MM.1S (cell line): ENCODE measurements around the gene IGIP.

ENCODE experiments used
- EZH2 ChIP-seq: fragments of 300-600 bp; sonication (generic); optimal IDR thresholded peaks from 2 replicates; pipeline ENCODE3; 2017; ENCODE audit warnings: low read depth, mild to moderate bottlenecking, antibody characterized with exemption, low read length, mixed read lengths
- EZH2phosphoT487 ChIP-seq: fragments of 300-600 bp; sonication (generic); IDR thresholded peaks from 2 replicates; pipeline ENCODE4 v1.6.1; 2018; ENCODE audit warnings: antibody characterized with exemption, low read length
- TF ChIP-seq, protein P1 (sequence below): fragments of 300-600 bp; sonication (generic); IDR thresholded peaks from 2 replicates; pipeline ENCODE4 v1.5.1; 2016; ENCODE audit warnings: antibody characterized with exemption, low read length, mixed read lengths

- no peak for TF ChIP-seq EZH2
- TF ChIP-seq, protein P1, sequence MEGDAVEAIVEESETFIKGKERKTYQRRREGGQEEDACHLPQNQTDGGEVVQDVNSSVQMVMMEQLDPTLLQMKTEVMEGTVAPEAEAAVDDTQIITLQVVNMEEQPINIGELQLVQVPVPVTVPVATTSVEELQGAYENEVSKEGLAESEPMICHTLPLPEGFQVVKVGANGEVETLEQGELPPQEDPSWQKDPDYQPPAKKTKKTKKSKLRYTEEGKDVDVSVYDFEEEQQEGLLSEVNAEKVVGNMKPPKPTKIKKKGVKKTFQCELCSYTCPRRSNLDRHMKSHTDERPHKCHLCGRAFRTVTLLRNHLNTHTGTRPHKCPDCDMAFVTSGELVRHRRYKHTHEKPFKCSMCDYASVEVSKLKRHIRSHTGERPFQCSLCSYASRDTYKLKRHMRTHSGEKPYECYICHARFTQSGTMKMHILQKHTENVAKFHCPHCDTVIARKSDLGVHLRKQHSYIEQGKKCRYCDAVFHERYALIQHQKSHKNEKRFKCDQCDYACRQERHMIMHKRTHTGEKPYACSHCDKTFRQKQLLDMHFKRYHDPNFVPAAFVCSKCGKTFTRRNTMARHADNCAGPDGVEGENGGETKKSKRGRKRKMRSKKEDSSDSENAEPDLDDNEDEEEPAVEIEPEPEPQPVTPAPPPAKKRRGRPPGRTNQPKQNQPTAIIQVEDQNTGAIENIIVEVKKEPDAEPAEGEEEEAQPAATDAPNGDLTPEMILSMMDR = no peak
- TF ChIP-seq EZH2phosphoT487 = no peak
Observed at GRCh38 chr5:140113180-140113698, 12.5 kb upstream of the IGIP start.
